ENCODE data around the gene SEC16A.

The SEC16A gene

DNA sequence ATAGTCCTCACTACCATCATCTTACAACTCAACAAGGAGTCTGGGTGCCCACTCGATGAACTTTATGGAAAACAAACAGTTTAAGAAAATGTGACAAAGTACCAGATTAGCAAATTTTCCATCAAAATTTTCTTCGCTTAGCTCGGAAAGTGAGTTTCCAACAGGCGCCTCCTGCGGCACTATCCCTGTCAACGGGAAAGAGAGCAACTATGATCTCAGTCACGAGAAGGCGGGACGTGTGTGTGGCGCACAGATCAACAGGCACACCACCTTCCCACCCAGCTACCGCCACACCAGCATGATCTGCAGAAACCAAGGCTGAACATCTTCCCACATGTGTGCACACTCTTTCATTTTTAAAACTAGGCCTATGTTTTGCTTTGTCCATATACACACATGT lies 29.5 kb downstream of the SEC16A start:
- H3K4me3 ChIP-seq (ENCODE audit: low read depth, low read length) = no peak overlapping the region
- TF ChIP-seq, protein P1, sequence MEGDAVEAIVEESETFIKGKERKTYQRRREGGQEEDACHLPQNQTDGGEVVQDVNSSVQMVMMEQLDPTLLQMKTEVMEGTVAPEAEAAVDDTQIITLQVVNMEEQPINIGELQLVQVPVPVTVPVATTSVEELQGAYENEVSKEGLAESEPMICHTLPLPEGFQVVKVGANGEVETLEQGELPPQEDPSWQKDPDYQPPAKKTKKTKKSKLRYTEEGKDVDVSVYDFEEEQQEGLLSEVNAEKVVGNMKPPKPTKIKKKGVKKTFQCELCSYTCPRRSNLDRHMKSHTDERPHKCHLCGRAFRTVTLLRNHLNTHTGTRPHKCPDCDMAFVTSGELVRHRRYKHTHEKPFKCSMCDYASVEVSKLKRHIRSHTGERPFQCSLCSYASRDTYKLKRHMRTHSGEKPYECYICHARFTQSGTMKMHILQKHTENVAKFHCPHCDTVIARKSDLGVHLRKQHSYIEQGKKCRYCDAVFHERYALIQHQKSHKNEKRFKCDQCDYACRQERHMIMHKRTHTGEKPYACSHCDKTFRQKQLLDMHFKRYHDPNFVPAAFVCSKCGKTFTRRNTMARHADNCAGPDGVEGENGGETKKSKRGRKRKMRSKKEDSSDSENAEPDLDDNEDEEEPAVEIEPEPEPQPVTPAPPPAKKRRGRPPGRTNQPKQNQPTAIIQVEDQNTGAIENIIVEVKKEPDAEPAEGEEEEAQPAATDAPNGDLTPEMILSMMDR (IDR thresholded peaks at IDR 0.05; ENCODE audit: control insufficient read depth, extremely low read depth, insufficient read depth) = no peak
- DNase-seq (ENCODE audit: low read depth) = no peak

DNA sequence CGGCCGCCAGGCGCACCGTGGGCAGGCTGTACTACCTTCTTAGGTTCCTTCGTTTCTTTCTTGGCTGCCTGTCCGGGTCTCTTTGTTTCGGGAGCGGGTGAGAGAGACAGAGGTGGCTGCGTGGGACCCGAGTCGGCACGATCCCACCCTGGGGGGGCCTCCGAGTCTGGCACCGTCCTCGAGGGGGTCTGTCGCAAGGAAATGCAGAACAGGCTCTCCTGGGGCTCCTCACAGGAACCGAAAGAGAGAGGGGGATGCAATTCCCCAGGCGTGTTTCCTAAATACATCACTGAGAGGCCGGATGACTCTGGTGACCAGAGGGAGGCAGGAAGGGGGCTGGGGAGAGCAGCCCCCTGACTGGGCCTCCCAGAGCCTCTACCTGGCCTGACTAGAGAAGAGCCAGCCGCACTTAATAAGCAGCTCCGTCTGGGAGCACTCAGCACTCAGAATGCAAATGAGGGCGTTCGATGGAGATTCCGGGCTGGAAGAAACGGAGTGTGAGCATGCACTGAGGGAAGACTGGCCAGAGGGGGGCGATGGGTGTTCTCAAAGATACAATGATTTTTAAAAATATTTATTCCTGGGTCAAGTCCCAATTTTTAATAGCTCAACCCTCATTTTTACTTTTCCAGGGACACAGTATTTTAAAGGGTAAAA lies 31.5 kb downstream of the SEC16A start:
- TF ChIP-seq, protein P1 (IDR thresholded peaks at IDR 0.05; ENCODE audit: control insufficient read depth, extremely low read depth, insufficient read depth) = no peak
- no peak overlapping the region for H3K4me3 ChIP-seq (ENCODE audit: low read depth, low read length)
- no peak for DNase-seq (ENCODE audit: low read depth)

DNA sequence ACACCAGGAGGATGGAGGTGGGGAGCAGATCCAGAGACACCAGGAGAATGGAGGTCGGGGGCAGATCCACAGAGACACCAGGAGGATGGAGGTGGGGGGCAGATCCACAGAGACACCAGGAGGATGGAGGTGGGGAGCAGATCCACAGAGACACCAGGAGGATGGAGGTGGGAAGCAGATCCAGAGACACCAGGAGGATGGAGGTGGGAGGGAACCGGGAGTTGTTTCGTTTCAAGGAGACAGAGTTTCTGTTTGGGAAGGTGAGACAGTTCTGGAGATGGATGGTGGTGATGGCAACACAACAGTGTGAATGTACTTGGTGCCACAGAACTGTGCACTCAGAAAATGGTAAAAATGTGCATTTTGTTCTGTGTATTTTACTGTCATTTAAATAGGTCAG lies 34.2 kb downstream of the SEC16A start:
- no peak for DNase-seq (ENCODE audit: low read depth)
- TF ChIP-seq, protein P1 (IDR thresholded peaks at IDR 0.05; ENCODE audit: control insufficient read depth, extremely low read depth, insufficient read depth) = no peak
- H3K4me3 ChIP-seq (ENCODE audit: low read depth, low read length) = no peak overlapping the region

DNA sequence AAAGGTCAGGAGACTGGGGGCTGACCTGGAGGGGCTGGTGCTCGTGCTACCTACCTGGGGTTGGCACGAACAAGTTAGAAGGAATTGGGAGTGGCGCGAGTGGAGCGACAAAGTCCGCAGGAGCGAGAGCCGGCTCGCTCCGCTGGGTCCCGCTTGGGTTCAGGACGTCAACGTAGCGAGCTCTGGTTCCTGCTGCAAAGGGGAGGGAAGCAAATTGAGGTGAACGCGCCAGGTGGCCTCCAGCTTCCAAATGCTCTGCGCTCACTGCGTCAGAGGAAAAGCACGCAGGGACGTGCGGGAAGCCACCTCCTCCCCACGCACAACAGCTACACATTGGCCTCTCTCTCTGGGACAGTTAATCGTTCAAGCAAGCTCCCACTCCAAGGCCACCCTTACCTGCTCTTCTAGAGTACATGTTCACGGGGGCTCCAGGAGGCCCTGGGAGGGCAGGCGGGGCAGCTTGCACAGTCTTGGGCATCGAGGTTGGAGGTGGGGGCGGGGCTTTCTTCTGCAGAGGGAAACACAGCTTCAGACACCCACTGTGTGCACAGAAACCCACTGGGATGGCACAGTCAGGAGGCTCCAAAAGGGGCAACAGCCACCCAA lies 35.6 kb downstream of the SEC16A start:
- no peak for DNase-seq (ENCODE audit: low read depth)
- TF ChIP-seq, protein P1 (IDR thresholded peaks at IDR 0.05; ENCODE audit: control insufficient read depth, extremely low read depth, insufficient read depth) = no peak
- H3K4me3 ChIP-seq (ENCODE audit: low read depth, low read length) = no peak overlapping the region

DNA sequence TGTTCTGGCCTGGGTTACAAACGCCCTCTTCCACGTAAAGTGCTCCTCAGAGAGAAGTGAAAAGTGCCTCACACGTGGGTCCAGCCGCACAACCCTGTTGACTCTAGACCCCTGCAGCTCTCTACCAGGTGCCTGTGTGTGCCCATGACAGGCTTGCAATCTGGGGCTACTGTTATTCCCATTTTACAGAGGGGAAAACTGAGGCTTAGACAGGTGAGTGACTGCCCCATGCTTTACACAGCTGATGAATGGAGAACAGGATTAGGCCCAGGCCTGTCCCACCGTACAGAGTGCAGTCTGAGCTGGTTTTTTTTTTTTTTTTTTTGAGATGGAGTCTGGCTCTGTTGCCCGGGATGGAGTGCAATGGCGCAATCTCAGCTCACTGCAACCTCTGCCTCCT lies 37.0 kb downstream of the SEC16A start:
- H3K4me3 ChIP-seq (ENCODE audit: low read depth, low read length) = no peak overlapping the region
- TF ChIP-seq, protein P1 (IDR thresholded peaks at IDR 0.05; ENCODE audit: control insufficient read depth, extremely low read depth, insufficient read depth) = no peak
- no peak for DNase-seq (ENCODE audit: low read depth)

DNA sequence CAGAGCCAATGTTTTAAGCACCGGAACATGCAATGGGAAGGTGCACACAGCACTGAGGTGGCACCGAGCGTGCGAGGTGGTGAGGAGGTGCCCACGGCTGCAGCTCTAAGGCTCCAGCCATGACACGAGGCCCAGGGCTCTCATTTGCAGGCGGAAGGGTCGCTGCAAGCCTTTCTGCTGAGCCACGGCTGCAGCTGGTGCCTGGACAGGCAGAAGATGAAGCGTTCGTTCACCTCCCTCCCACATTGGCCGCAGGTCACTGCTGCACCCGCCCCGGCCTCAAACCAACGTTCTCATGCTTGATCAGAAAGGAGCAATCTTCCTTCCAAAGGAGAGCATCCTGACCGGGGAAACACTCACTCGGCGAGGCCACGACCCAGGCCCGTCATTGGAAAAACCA lies 38.7 kb downstream of the SEC16A start:
- TF ChIP-seq, protein P1 (IDR thresholded peaks at IDR 0.05; ENCODE audit: control insufficient read depth, extremely low read depth, insufficient read depth) = no peak
- DNase-seq (ENCODE audit: low read depth) = no peak
- no peak overlapping the region for H3K4me3 ChIP-seq (ENCODE audit: low read depth, low read length)

DNA sequence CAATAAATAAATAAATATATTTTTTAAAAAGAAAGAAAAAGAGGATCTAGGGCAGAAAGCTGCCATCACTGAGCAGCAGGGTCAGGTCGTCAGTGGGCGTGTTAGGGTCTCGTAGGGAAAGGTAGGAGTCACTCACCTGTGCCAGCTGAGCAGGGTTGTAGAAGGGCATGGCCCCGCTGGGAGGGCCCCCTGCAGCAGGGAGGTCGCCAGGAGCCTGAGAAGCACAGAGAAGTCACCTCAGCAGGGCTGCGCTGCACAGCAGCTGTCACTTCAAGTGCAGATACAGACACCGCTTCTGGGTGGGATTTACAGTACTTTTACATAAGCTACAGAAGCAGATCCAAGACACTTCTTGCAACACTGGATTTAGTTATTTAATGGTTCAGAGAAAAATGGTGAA lies 39.2 kb downstream of the SEC16A start:
- no peak overlapping the region for H3K4me3 ChIP-seq (ENCODE audit: low read depth, low read length)
- TF ChIP-seq, protein P1 (IDR thresholded peaks at IDR 0.05; ENCODE audit: control insufficient read depth, extremely low read depth, insufficient read depth) = no peak
- DNase-seq (ENCODE audit: low read depth) = no peak

All from LNCaP clone FGC (cell line).